Measurements from ENCODE around the gene VWA2.

DNA sequence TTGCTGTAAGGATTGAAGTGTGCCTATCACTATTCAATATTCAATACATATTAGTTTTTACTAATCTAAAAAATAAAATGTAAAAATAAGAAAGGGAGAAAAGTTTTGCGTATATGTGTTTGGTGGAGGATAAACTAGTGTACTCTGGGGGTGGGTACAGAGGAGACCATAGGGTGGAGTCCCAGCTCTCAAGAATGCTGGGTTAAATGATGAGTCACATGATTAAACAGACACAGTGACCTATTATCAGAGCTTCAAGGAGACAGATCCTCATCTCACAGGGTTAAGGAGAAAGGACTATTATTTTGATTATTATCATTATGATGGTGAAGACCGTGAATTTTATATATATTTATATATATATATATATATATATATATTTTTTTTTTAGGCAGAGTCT lies 87.7 kb downstream of the VWA2 start:
- TF ChIP-seq, protein P1, sequence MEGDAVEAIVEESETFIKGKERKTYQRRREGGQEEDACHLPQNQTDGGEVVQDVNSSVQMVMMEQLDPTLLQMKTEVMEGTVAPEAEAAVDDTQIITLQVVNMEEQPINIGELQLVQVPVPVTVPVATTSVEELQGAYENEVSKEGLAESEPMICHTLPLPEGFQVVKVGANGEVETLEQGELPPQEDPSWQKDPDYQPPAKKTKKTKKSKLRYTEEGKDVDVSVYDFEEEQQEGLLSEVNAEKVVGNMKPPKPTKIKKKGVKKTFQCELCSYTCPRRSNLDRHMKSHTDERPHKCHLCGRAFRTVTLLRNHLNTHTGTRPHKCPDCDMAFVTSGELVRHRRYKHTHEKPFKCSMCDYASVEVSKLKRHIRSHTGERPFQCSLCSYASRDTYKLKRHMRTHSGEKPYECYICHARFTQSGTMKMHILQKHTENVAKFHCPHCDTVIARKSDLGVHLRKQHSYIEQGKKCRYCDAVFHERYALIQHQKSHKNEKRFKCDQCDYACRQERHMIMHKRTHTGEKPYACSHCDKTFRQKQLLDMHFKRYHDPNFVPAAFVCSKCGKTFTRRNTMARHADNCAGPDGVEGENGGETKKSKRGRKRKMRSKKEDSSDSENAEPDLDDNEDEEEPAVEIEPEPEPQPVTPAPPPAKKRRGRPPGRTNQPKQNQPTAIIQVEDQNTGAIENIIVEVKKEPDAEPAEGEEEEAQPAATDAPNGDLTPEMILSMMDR (conservative IDR thresholded peaks at IDR 0.05): no peak
- no peak for TF ChIP-seq ZFX (IDR thresholded peaks at IDR 0.05)

Measured in C4-2B (cell line).